ENCODE data around the gene PTPRR.

Gene PTPRR

DNA sequence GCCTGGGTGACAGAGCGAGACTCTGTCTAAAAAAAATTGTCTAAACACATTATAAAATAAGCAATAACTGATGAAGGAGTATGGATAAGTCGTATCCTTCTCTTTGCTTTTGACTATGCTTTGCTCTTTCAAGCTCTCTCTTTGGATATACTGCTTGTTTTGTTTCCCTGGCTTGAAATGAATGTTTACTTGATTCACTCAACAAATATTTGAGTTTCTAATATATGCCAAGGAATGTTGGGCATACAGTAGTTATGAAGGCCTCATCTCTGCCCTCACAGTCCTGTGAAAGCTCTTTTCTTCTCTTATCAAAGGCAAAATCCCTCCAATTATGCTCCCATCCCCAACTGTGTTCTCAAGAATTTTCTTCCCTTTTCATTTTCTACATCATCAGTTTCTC, 123.5 kb downstream of the PTPRR start:
- peak; percentile 17 for DNase-seq (ENCODE audit: low spot score)

GRCh38 chr12:70795608-70796007, 124.9 kb downstream of the PTPRR start:
- no peak for DNase-seq (ENCODE audit: low spot score)

GRCh38 chr12:70794131-70794530, 126.4 kb downstream of the PTPRR start:
- DNase-seq (ENCODE audit: low spot score): no peak

GRCh38 chr12:70788774-70789173, 131.8 kb downstream of the PTPRR start:
- no peak for DNase-seq (ENCODE audit: low spot score)

- DNase-seq (ENCODE audit: low spot score): no peak
These were observed 132.9 kb downstream of the PTPRR start for GRCh38 chr12:70787612-70788011.

GRCh38 chr12:70785896-70786295, 134.6 kb downstream of the PTPRR start:
- DNase-seq (ENCODE audit: low spot score): no peak

- DNase-seq (ENCODE audit: low spot score): no peak
These were observed 136.4 kb downstream of the PTPRR start for GRCh38 chr12:70784042-70784668.

DNA sequence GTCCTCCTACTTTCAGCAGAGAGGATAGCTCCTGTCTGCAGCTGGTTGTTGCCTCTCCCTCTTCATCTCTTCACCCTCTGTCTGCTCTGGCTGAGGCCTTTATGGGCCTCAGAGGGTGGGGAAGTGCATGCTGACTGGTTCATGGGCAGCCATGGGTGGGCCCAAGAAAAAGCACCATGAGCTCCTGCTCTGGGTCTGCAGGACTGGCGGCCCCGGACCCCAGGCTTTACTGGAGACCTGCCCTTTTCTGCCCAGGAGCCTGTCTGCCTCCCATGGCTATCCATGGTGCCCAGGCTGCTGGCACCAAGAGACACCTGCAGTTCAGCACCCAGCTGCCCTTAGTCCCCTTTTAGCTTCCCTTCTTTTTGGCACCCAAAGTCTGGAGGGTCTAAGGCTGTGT, 137.1 kb downstream of the PTPRR start:
- DNase-seq (ENCODE audit: low spot score): no peak

DNA sequence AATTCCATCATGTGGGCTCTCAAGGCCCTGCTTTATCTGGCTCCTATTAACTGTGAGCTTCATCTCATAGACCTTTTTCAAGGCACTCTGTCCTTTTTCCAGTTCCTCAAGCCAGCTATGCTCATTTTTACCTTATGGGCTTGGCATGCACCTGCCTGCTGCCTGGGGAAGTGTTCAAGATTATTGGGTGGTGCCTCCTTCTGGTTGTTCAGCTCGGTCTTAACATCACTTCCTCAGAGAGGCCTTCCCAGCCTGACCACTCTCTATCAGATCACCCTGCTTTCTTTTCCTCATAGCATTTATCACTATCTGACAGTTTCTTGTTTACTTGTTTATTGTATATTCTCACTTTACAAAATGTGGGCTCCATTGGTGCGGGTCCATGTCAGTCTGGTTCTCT, 141.3 kb downstream of the PTPRR start:
- DNase-seq (ENCODE audit: low spot score): no peak

DNA sequence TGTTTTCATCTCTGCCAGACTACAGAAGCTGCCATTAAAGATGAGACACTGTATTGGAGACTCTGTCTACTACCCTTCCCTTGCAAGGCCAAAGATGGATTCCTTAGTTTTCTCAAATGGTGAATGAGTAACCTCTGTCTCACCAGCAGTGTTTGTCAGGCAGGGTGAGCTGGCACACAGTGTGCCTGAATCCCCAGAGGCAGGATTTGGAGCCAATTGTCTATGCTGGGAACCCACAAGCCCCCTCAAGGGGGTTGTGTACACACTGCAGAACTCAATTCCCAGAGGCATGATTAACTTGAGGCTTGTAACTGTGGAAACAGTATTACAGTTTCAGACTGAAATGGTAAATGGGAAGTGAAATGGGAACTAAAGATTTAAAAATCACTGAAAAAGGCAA, 146.5 kb downstream of the PTPRR start:
- DNase-seq (ENCODE audit: low spot score): no peak

GRCh38 chr12:70772836-70773235, 147.7 kb downstream of the PTPRR start:
- no peak for DNase-seq (ENCODE audit: low spot score)

GRCh38 chr12:70771581-70771980, 149.0 kb downstream of the PTPRR start:
- no peak for DNase-seq (ENCODE audit: low spot score)

- DNase-seq (ENCODE audit: low spot score): no peak
These were observed 156.9 kb downstream of the PTPRR start for GRCh38 chr12:70763666-70764065.

- no peak for DNase-seq (ENCODE audit: low spot score)
These were observed 158.5 kb downstream of the PTPRR start for GRCh38 chr12:70762000-70762399.

DNA sequence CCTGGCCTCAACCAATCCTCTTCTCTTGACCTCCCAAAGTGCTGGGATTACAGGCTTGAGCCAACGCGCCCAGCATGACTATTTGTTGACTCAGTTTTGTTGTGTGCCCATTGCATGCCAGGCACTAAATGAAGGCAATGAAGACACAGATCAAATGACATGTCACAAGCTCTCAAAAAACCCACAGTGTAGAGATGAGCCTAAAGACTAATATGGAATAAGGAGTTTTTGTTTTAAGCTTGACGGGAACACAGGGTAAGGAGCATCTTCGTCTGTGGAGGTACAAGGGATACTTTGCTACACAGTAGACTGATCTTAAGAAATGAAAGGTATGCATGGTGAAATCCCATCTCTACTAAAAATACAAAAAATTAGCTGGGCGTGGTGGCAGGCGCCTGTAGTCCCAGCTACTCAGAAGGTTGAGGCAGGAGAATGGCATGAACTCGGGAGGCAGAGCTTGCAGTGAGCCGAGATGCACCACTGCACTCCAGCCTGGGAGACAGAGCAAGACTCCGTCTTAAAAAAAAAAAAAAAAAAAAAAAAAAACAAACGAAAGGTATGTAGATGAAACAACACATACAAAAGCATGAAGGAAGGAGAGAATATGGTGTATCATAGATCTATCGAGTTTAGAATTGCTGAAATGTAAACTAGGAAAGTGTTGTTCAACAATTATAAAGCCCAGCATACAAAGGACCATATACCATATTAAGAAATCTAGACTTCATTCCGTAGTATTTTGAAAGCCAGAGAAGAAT, 161.2 kb downstream of the PTPRR start:
- no peak for DNase-seq (ENCODE audit: low spot score)

DNA sequence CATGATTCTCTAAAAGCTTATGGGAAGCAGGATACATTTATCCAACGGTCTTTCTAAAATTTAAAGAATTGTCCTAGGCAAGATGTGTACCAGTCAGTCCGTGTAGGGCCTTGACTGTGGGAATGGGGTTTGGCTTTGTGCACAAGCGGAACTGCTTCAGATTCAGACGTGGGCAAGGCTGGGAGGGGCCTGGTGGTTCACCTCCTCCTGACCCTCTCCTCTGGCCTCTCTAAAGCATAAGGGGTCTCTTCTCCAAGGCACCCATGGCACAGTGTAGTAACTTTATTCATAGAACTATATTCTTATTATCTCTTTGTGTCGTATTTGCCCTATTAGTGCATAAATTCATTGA, 162.1 kb downstream of the PTPRR start:
- no peak for DNase-seq (ENCODE audit: low spot score)

- DNase-seq (ENCODE audit: low spot score): no peak
These were observed 162.6 kb downstream of the PTPRR start for GRCh38 chr12:70757830-70758493.

DNA sequence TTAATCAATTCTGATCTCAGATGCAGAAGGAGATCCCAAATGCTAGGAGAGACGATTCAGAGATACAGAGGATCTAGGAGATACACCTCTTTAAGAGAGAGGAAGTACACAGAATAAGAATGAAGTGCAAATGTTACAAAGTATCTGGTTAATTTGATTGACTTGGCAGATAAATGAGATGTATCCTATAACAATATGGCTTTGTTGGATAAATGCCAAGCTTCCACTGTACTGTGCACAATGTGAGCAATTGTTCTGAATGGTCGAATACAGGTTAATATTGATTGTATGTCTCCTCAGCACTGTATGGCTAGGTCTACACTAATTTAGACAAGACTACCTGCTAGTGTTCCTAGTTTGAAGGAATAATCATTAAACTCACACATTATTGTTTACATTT, 163.7 kb downstream of the PTPRR start:
- DNase-seq (ENCODE audit: low spot score): no peak

DNA sequence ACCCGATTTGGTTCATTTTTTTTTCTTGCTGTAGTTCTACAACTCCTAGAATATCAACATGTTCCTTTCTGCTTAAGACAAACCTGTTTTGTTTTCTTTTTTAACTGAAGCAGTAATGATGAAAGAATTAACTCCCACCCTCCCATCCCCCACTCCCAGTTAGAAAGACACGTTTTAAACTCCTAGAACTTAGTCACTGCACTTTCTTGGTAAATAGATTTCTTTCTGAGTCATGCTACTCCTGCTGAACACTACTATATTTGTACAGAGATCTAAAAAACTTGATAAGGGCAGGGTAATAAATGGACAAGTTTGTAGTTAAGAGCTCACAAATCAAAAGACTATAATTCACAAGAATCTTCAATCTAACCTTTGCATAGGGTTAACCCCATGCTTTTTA, 164.4 kb downstream of the PTPRR start:
- peak; percentile 74 for DNase-seq (ENCODE audit: low spot score)

DNA sequence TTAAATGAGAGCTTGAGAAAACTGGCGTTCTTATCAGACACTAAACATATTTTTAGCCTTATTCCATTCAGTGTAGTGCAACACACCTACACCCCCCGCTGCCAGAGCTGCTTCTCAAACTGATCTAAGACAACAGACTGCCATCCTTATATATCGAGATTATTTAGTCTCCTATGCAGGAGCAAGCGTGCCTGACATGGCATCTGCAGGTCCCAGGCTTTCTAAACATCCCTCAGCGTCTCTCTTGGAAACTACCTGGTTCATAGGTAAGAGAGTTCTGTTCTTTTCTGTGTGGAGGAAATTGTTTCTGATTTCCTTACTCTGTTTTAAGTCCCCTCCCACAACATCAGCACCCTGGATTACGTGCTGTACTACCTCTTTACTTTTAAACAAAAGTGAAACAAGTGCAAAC, 166.2 kb downstream of the PTPRR start:
- no peak for DNase-seq (ENCODE audit: low spot score)

- no peak for DNase-seq (ENCODE audit: low spot score)
These were observed 168.2 kb downstream of the PTPRR start for GRCh38 chr12:70752327-70752726.

DNA sequence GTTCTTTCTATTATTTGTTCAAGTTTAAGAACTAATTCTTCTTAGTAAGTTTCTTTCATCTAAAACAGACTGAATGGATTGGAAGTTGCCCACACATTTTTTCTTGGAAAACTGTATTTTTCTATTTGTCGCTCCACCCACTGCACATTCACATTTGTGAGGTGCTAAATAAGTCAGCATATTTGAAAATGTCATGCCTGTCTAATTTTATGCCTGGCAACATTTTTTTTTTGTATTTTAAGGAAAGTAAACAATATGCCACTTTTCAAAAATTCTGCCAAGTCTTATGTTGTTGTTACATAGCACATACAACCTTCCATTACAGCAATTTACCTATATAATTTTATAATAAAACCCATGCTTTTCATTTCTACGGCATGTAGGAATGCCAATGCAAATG, 170.6 kb downstream of the PTPRR start:
- no peak for DNase-seq (ENCODE audit: low spot score)

DNA sequence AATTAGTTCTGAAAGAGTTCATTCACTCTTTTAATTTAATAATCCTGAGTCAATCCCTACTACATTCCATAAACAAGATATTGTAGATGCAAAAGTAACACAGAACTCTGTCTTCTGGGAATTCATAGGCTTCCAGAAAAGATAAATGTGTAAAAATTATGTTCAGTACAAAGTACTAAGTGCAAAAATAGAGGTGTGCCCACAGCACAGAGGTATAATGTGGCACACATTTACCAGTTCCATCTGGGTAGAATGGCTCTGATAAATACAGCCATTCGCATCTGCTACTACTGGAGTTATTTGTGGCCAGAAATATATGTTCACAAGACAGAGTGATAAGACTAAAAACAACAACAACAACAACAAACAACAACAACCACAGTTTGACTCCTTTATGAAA, 171.7 kb downstream of the PTPRR start:
- DNase-seq (ENCODE audit: low spot score): no peak

Measured in COLO829 (cell line).